Testis (tissue), 2 donors: Measurements from ENCODE around the gene GRIP2.

ENCODE experiments used
- POLR2A ChIP-seq: fragments of 450-650 bp; IDR thresholded peaks from one replicate; pipeline ENCODE4 v1.6.1; 2017; ENCODE audit warnings: antibody characterized with exemption, mild to moderate bottlenecking, moderate library complexity
- TF ChIP-seq, protein P1 (sequence below), 3 experiments: fragments of 450-650 bp in 2 of 3; fragments of 200-600 bp in 1 of 3; sonication (generic) in 1 of 3; IDR thresholded peaks; one replicate each; pipeline ENCODE4 v1.5.1; 2016 to 2019; ENCODE audit warnings: antibody characterized with exemption in 3 of 3, mild to moderate bottlenecking in 2 of 3, moderate library complexity in 1 of 3

DNA sequence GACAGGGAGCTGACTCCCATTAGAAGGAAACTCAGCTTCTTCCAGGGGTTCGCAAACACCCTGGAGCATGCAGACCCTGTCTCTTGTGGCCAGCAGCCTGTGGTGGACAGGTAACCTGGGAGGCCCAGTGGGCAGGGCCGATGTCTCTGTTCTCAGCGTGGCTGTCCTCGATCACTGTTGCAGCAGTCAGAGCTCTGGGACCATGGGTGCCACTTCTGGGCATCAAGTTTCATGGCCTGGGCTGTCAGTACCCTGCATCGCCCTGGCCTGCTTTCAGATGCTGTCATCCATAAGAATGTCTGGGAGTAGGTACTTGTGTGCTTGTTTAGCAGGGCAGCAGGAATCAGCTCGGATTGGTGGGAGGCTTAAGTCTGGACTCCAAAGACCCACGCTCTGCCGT lies 83.3 kb downstream of the GRIP2 start:
- TF ChIP-seq, protein P1, sequence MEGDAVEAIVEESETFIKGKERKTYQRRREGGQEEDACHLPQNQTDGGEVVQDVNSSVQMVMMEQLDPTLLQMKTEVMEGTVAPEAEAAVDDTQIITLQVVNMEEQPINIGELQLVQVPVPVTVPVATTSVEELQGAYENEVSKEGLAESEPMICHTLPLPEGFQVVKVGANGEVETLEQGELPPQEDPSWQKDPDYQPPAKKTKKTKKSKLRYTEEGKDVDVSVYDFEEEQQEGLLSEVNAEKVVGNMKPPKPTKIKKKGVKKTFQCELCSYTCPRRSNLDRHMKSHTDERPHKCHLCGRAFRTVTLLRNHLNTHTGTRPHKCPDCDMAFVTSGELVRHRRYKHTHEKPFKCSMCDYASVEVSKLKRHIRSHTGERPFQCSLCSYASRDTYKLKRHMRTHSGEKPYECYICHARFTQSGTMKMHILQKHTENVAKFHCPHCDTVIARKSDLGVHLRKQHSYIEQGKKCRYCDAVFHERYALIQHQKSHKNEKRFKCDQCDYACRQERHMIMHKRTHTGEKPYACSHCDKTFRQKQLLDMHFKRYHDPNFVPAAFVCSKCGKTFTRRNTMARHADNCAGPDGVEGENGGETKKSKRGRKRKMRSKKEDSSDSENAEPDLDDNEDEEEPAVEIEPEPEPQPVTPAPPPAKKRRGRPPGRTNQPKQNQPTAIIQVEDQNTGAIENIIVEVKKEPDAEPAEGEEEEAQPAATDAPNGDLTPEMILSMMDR (IDR thresholded peaks at IDR 0.05): no peak
- TF ChIP-seq POLR2A: no peak
